Right lobe of liver (tissue), 6 donors: Measurements from ENCODE around the gene PTCHD1. TPM values are rescaled to one million over a fixed set of nuclear protein-coding genes. Genes with fewer than 3 reads are reported as not detected.

Experiments
- ATAC-seq, 4 donors: fragments of 200-7000 bp; cut with Tn5 transposase; one replicate each; pipeline ENCODE4 v1.9.1; 2020; ENCODE audit warnings: mild to moderate bottlenecking in 4 of 4, moderate library complexity in 4 of 4
- DNase-seq, 3 donors: peaks; one replicate each; pipeline ENCODE4 v3.0.0-alpha.2; 2020
- H3K27ac ChIP-seq, 3 donors: fragments of 200-600 bp; one replicate each; pipeline ENCODE4 v1.8.0; 2022
- H3K27me3 ChIP-seq, 2 donors: fragments of 200-600 bp; one replicate each; pipeline ENCODE4 v1.8.0; 2022
- H3K36me3 ChIP-seq, 4 donors: fragments of 200-600 bp; sonication (generic) in 1 of 4; one replicate each; pipeline versions ENCODE4 v1.5.1 to v1.8.0; 2017 to 2022; ENCODE audit warnings: control low read depth in 1 of 4
- H3K4me1 ChIP-seq, 4 donors: fragments of 200-600 bp; sonication (generic) in 1 of 4; one replicate each; pipeline versions ENCODE4 v1.5.1 to v1.8.0; 2017 to 2022; ENCODE audit warnings: control low read depth in 1 of 4
- H3K4me3 ChIP-seq, 3 donors: fragments of 200-600 bp; one replicate each; pipeline ENCODE4 v1.8.0; 2022
- H3K9me3 ChIP-seq, 4 donors: fragments of 200-600 bp; sonication (generic) in 1 of 4; one replicate each; pipeline versions ENCODE4 v1.5.1 to v1.8.0; 2017 to 2022; ENCODE audit warnings: control low read depth in 1 of 4
- POLR2A ChIP-seq: fragments of 450-650 bp; IDR thresholded peaks from one replicate; pipeline ENCODE4 v1.6.1; 2017; ENCODE audit warnings: antibody characterized with exemption, mild to moderate bottlenecking
- WGBS: methylation state at CpG from one replicate; pipeline ENCODE4 v1.1.6; 2018; ENCODE audit warnings: low coverage, low lambda C conversion rate; ENCODE audit not compliant: insufficient coverage; ENCODE audit errors: missing lambda C conversion rate; 5-methylcytosine and 5-hydroxymethylcytosine counted together
- intact Hi-C, 2 donors: fragments of 100-400 bp; cut with DNase I; formaldehyde crosslinking; loops; one replicate each; pipeline versions ENCODE4 v1.11.2 to v1.14.1; 2022
- total RNA-seq, 6 experiments: library from RNA; depleted of rRNA in 2 of 6; stranded (reverse); fragments of >200 nt in 2 of 6; fragmentation: NEBNext Ultra II Directional in 3 of 6; extraction: Animal tissue kit (Norgen Biotek cat#: 25700) in 3 of 6; gene quantifications; one replicate each; pipeline versions ENCODE4 v1.1.0 to v1.2.4, GENCODE V29; 2016 to 2023
- TF ChIP-seq, protein P1 (sequence below), 4 donors: fragments of 200-600 bp in 3 of 4; fragments of 450-650 bp in 1 of 4; IDR thresholded peaks; one replicate each; pipeline versions ENCODE4 v1.5.1 to v1.8.0; 2016 to 2022; ENCODE audit warnings: antibody characterized with exemption in 4 of 4, mild to moderate bottlenecking in 2 of 4
- donor health status: DM: no; HTN: yes; CAD: no.
- donor health status: DM: no; HTN: no; CAD: no.
- donor health status: DM: no; HTN: no; CAD: no.
- donor health status: DM: no; HTN: yes; CAD: no.
- donor health status: DM: no; HTN: yes; CAD: no.

Gene PTCHD1
- total RNA-seq, 6 experiments from 2014 or later = under 0.01 to 0.02 TPM; not detected in 4

GRCh38 chrX:23390979-23391378 lies 56.3 kb downstream of the PTCHD1 start:
- Histone ChIP-seq H3K36me3 (no peaks in the 10 kb centered on the region), H3K4me3 (no peak overlapping the region), H3K4me1 (no peaks in the 10 kb centered on the region), H3K27ac (no peak overlapping the region), H3K27me3 (no peaks in the 10 kb centered on the region), H3K9me3 (no peaks in the 10 kb centered on the region)
- TF ChIP-seq POLR2A = no peak
- TF ChIP-seq, protein P1, sequence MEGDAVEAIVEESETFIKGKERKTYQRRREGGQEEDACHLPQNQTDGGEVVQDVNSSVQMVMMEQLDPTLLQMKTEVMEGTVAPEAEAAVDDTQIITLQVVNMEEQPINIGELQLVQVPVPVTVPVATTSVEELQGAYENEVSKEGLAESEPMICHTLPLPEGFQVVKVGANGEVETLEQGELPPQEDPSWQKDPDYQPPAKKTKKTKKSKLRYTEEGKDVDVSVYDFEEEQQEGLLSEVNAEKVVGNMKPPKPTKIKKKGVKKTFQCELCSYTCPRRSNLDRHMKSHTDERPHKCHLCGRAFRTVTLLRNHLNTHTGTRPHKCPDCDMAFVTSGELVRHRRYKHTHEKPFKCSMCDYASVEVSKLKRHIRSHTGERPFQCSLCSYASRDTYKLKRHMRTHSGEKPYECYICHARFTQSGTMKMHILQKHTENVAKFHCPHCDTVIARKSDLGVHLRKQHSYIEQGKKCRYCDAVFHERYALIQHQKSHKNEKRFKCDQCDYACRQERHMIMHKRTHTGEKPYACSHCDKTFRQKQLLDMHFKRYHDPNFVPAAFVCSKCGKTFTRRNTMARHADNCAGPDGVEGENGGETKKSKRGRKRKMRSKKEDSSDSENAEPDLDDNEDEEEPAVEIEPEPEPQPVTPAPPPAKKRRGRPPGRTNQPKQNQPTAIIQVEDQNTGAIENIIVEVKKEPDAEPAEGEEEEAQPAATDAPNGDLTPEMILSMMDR (IDR thresholded peaks at IDR 0.05) = no peak
- DNase-seq = no peak
- intact Hi-C loops = no loop called here
- no peak for ATAC-seq
- 63% methylated on average over 6 of the region's 11 CpGs for WGBS

DNA sequence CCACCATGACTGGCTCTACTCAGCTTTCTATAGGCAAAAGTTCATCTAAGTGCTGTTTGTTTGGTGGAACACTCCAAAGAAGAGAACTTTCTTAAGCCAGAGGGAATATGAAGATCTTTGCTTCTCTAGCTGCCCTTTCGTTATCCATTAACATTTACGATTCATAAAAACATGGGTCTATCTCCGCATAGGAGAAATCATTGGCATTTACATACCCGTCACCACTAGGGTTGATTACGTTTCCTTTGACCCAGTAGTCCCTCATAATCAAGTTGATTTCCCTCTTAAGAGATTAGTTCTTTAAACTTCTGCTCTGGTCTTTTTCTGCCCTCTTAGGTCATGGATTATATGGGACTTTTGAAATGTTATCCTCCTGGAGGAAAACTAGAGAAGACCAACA lies 57.5 kb downstream of the PTCHD1 start:
- no peak overlapping the region for H3K27ac ChIP-seq
- TF ChIP-seq, protein P1 (IDR thresholded peaks at IDR 0.05) = no peak
- no peak for TF ChIP-seq POLR2A
- H3K36me3 ChIP-seq = no peaks in the 10 kb centered on the region
- H3K4me1 ChIP-seq = no peaks in the 10 kb centered on the region
- H3K4me3 ChIP-seq = no peak overlapping the region
- 74% methylated on average over 5 of the region's 5 CpGs for WGBS
- no peak for ATAC-seq
- H3K9me3 ChIP-seq = no peaks in the 10 kb centered on the region
- no peaks in the 10 kb centered on the region for H3K27me3 ChIP-seq
- intact Hi-C loops = no loop called here
- no peak for DNase-seq

DNA sequence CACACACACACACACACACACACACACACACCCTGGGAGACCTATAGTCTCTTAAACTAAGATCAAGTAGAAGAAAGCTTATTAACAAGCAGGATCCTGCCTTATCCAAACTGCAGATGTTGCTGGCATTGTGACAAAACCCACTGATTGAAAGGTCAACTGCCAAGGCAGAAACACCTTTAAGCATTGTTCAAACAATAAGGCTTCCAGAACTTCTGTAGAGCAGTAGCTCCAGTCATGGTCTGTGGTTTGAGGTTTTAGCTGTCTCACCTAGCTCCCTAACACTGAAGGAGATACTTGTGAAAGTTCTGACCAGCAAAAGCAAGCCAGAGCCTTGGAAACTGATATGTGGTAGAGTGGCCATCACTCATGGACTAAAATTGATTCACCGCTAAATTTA lies 59.8 kb downstream of the PTCHD1 start:
- Histone ChIP-seq H3K27me3 (no peaks in the 10 kb centered on the region), H3K27ac (no peak overlapping the region), H3K4me3 (no peak overlapping the region), H3K9me3 (no peaks in the 10 kb centered on the region), H3K4me1 (no peaks in the 10 kb centered on the region), H3K36me3 (no peaks in the 10 kb centered on the region)
- intact Hi-C loops = no loop called here
- ATAC-seq = no peak
- WGBS = 100% methylated on average over 1 of the region's 1 CpG
- no peak for TF ChIP-seq POLR2A
- TF ChIP-seq, protein P1 (IDR thresholded peaks at IDR 0.05) = no peak
- DNase-seq = no peak

DNA sequence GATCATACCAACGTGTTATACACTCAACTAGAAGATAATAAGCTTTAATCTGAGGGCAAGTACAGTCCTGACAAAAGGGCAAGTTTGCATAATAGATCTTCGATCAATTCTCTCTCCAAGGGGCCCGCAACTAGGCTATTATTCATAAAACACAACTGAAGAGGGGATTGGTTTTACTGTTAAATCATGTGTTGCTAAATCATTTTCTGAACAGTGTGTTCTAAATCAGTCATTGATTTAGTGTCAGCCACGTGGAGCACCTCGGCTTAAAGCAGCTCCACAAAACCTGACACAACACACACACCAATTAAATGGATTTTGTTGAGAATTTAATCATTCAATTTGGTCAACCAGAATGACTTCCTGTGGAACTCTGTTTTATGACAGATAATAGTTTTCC lies 61.6 kb downstream of the PTCHD1 start:
- H3K9me3 ChIP-seq = no peaks in the 10 kb centered on the region
- DNase-seq = no peak
- WGBS = 55% methylated on average over 5 of the region's 5 CpGs
- H3K4me3 ChIP-seq = no peak overlapping the region
- H3K4me1 ChIP-seq = no peaks in the 10 kb centered on the region
- intact Hi-C loops = no loop called here
- no peak for ATAC-seq
- no peaks in the 10 kb centered on the region for H3K36me3 ChIP-seq
- no peak overlapping the region for H3K27ac ChIP-seq
- TF ChIP-seq, protein P1 (IDR thresholded peaks at IDR 0.05) = no peak
- no peak for TF ChIP-seq POLR2A
- H3K27me3 ChIP-seq = no peaks in the 10 kb centered on the region

DNA sequence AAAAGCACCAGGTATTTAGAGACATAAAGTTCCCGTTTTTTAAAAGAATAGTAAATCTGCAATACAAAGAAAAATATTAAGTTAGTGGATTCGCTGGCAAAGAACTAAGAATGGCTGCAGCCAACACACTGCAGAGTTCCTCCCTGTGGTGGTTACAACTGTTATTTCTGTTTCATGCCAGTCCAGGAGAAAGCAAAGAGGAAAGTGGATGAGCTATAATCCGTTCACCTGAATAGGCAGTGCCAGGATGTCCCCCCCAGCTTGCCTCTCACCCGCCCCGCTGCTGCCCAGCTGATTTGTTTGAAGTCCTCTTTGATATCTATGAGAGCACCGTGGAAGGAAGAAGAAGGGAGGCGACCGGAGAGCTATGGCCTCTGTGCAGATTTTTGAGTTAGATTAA lies 63.9 kb downstream of the PTCHD1 start:
- H3K4me1 ChIP-seq = no peaks in the 10 kb centered on the region
- no peak overlapping the region for H3K27ac ChIP-seq
- intact Hi-C loops = no loop called here
- 43% methylated on average over 8 of the region's 8 CpGs for WGBS
- H3K27me3 ChIP-seq = no peaks in the 10 kb centered on the region
- TF ChIP-seq, protein P1 (IDR thresholded peaks at IDR 0.05) = no peak
- no peak for TF ChIP-seq POLR2A
- H3K4me3 ChIP-seq = no peak overlapping the region
- no peak for ATAC-seq
- no peak for DNase-seq
- no peaks in the 10 kb centered on the region for H3K36me3 ChIP-seq
- H3K9me3 ChIP-seq = no peaks in the 10 kb centered on the region
